Measurements from ENCODE around the gene PLEKHG3. TPM values are rescaled to one million over a fixed set of nuclear protein-coding genes. Genes with fewer than 3 reads are reported as not detected.

Gene PLEKHG3
- total and polyA plus RNA-seq, 7 experiments from 2014 or later: 0.17 to 43.6 (median 2.0) TPM

- Histone ChIP-seq H3K27me3 (ENCODE audit: control insufficient read depth in 2 of 2, insufficient read depth in 2 of 2, low read length in 2 of 2) (no peaks in the 10 kb centered on the region), H3K4me1 (ENCODE audit: control insufficient read depth in 2 of 2, insufficient read depth in 2 of 2, low read length in 2 of 2) (peaks cover 0 to 36% of the 10 kb centered on the region in 2 donors), H3K9me3 (ENCODE audit: control insufficient read depth in 2 of 3, low read length in 3 of 3) (no peaks in the 10 kb centered on the region), H3K36me3 (ENCODE audit: control insufficient read depth in 2 of 3, insufficient read depth in 3 of 3, low read length in 3 of 3) (no peaks in the 10 kb centered on the region), H3K27ac (ENCODE audit: low read depth, low read length) (no peak overlapping the region), H3K4me3 (ENCODE audit: low read length) (no peak overlapping the region)
- peaks cover 14 to 61% (median 15%) of the 10 kb centered on the region in 5 donors for H3K36me3 Mint-ChIP-seq
- intact Hi-C loops (cut with micrococcal nuclease): no loop called here
- DNase-seq (no peak), ATAC-seq (no peak)
- no peak overlapping the region for H3K27ac Mint-ChIP-seq
- H3K9me3 Mint-ChIP-seq: peaks cover 3 to 28% (median 22%) of the 10 kb centered on the region in 11 donors
- POLR2A ChIA-PET: no interaction called here
- CTCF ChIA-PET: no interaction called here
- H3K4me3 Mint-ChIP-seq: no peak overlapping the region
- peaks cover 0 to 27% (median 13%) of the 10 kb centered on the region in 5 donors for H3K27me3 Mint-ChIP-seq
- H3K4me1 Mint-ChIP-seq: peaks cover 0 to 63% (median 13%) of the 10 kb centered on the region in 7 donors
These were observed 11.0 kb downstream of the PLEKHG3 start for GRCh38 chr14:64715146-64715627.

- DNase-seq (no peak), ATAC-seq (no peak)
- Histone ChIP-seq H3K4me1 (ENCODE audit: control insufficient read depth in 2 of 2, insufficient read depth in 2 of 2, low read length in 2 of 2) (peaks cover 0 to 39% of the 10 kb centered on the region in 2 donors), H3K27ac (ENCODE audit: low read depth, low read length) (no peak overlapping the region), H3K9me3 (ENCODE audit: control insufficient read depth in 2 of 3, low read length in 3 of 3) (no peaks in the 10 kb centered on the region), H3K27me3 (ENCODE audit: control insufficient read depth in 2 of 2, insufficient read depth in 2 of 2, low read length in 2 of 2) (no peaks in the 10 kb centered on the region), H3K4me3 (ENCODE audit: low read length) (no peak overlapping the region), H3K36me3 (ENCODE audit: control insufficient read depth in 2 of 3, insufficient read depth in 3 of 3, low read length in 3 of 3) (no peaks in the 10 kb centered on the region)
- H3K9me3 Mint-ChIP-seq: peaks cover 3 to 28% (median 22%) of the 10 kb centered on the region in 11 donors
- H3K4me3 Mint-ChIP-seq: no peak overlapping the region
- H3K27me3 Mint-ChIP-seq: peaks cover 0 to 26% (median 13%) of the 10 kb centered on the region in 5 donors
- intact Hi-C loops (cut with micrococcal nuclease): no loop called here
- H3K4me1 Mint-ChIP-seq: peaks cover 0 to 66% (median 16%) of the 10 kb centered on the region in 7 donors
- H3K27ac Mint-ChIP-seq: no peak overlapping the region
- peaks cover 14 to 61% (median 15%) of the 10 kb centered on the region in 5 donors for H3K36me3 Mint-ChIP-seq
- CTCF ChIA-PET: no interaction called here
- POLR2A ChIA-PET: no interaction called here
These were observed 11.6 kb downstream of the PLEKHG3 start for GRCh38 chr14:64715628-64716412.

GRCh38 chr14:64717870-64718269 is 13.6 kb downstream of the PLEKHG3 start:
- H3K4me1 ChIP-seq (ENCODE audit: control insufficient read depth in 2 of 2, insufficient read depth in 2 of 2, low read length in 2 of 2): peaks cover 7 to 55% of the 10 kb centered on the region in 2 donors

GRCh38 chr14:64718762-64719161 is 14.5 kb downstream of the PLEKHG3 start:
- intact Hi-C loops (cut with micrococcal nuclease): no loop called here
- no peak overlapping the region for H3K4me3 Mint-ChIP-seq
- peak overlapping the region in 2 of 9 donors; percentile 9 to 58 for H3K27ac Mint-ChIP-seq
- peaks cover 0 to 5% (median 0%) of the 10 kb centered on the region in 5 donors for H3K27me3 Mint-ChIP-seq
- ATAC-seq (no peak), DNase-seq (no peak)
- H3K9me3 Mint-ChIP-seq: peaks cover 0 to 14% (median 9%) of the 10 kb centered on the region in 11 donors
- Histone ChIP-seq H3K27ac (ENCODE audit: low read depth, low read length) (no peak overlapping the region), H3K4me3 (ENCODE audit: low read length) (no peak overlapping the region), H3K9me3 (ENCODE audit: control insufficient read depth in 2 of 3, low read length in 3 of 3) (no peaks in the 10 kb centered on the region), H3K4me1 (ENCODE audit: control insufficient read depth in 2 of 2, insufficient read depth in 2 of 2, low read length in 2 of 2) (peaks cover 15 to 64% of the 10 kb centered on the region in 2 donors), H3K27me3 (ENCODE audit: control insufficient read depth in 2 of 2, insufficient read depth in 2 of 2, low read length in 2 of 2) (no peaks in the 10 kb centered on the region), H3K36me3 (ENCODE audit: control insufficient read depth in 2 of 3, insufficient read depth in 3 of 3, low read length in 3 of 3) (no peaks in the 10 kb centered on the region)
- peaks cover 5 to 48% (median 7%) of the 10 kb centered on the region in 5 donors for H3K36me3 Mint-ChIP-seq
- POLR2A ChIA-PET: interaction anchor here (0.5 kb wide), 2 partner anchors 196 to 759 kb away, joined by 3 to 7 read pairs; no protein-coding TSS in a partner anchor
- H3K4me1 Mint-ChIP-seq: peaks cover 22 to 86% (median 37%) of the 10 kb centered on the region in 7 donors
- CTCF ChIA-PET: no interaction called here

More at GRCh38 chr14:64717870-64718269, 13.6 kb downstream of the PLEKHG3 start:
- CTCF ChIA-PET: no interaction called here
- intact Hi-C loops (cut with micrococcal nuclease): no loop called here
- Histone ChIP-seq H3K4me3 (ENCODE audit: low read length) (no peak overlapping the region), H3K27ac (ENCODE audit: low read depth, low read length) (no peak overlapping the region), H3K9me3 (ENCODE audit: control insufficient read depth in 2 of 3, low read length in 3 of 3) (no peaks in the 10 kb centered on the region), H3K36me3 (ENCODE audit: control insufficient read depth in 2 of 3, insufficient read depth in 3 of 3, low read length in 3 of 3) (no peaks in the 10 kb centered on the region), H3K27me3 (ENCODE audit: control insufficient read depth in 2 of 2, insufficient read depth in 2 of 2, low read length in 2 of 2) (no peaks in the 10 kb centered on the region)
- Mint-ChIP-seq H3K4me3 (peak overlapping the region in 1 of 10 donors; percentile 33), H3K27ac (no peak overlapping the region), H3K27me3 (peaks cover 0 to 12% (median 8%) of the 10 kb centered on the region in 5 donors), H3K4me1 (peaks cover 13 to 78% (median 29%) of the 10 kb centered on the region in 7 donors), H3K36me3 (peaks cover 11 to 53% (median 14%) of the 10 kb centered on the region in 5 donors), H3K9me3 (peaks cover 0 to 23% (median 18%) of the 10 kb centered on the region in 11 donors)
- DNase-seq (no peak), ATAC-seq (no peak)
- POLR2A ChIA-PET: no interaction called here

- intact Hi-C loops (cut with micrococcal nuclease): no loop called here
- H3K36me3 ChIP-seq (ENCODE audit: control insufficient read depth in 2 of 3, insufficient read depth in 3 of 3, low read length in 3 of 3): no peaks in the 10 kb centered on the region
- H3K27me3 ChIP-seq (ENCODE audit: control insufficient read depth in 2 of 2, insufficient read depth in 2 of 2, low read length in 2 of 2): no peaks in the 10 kb centered on the region
- Mint-ChIP-seq H3K36me3 (peaks cover 0 to 49% (median 0%) of the 10 kb centered on the region in 5 donors), H3K9me3 (peaks cover 0 to 6% (median 1%) of the 10 kb centered on the region in 11 donors), H3K27ac (peak overlapping the region in 2 of 9 donors; percentile 48 to 56), H3K4me1 (peaks cover 30 to 88% (median 45%) of the 10 kb centered on the region in 7 donors), H3K4me3 (no peak overlapping the region), H3K27me3 (peaks cover 0 to 2% (median 0%) of the 10 kb centered on the region in 5 donors)
- H3K27ac ChIP-seq (ENCODE audit: low read depth, low read length): no peak overlapping the region
- CTCF ChIA-PET: no interaction called here
- ATAC-seq (no peak), DNase-seq (no peak)
- peaks cover 23 to 65% of the 10 kb centered on the region in 2 donors for H3K4me1 ChIP-seq (ENCODE audit: control insufficient read depth in 2 of 2, insufficient read depth in 2 of 2, low read length in 2 of 2)
- no peak overlapping the region for H3K4me3 ChIP-seq (ENCODE audit: low read length)
- POLR2A ChIA-PET: no interaction called here
- H3K9me3 ChIP-seq (ENCODE audit: control insufficient read depth in 2 of 3, low read length in 3 of 3): no peaks in the 10 kb centered on the region
These were observed 15.4 kb downstream of the PLEKHG3 start for GRCh38 chr14:64719601-64720000.

DNA sequence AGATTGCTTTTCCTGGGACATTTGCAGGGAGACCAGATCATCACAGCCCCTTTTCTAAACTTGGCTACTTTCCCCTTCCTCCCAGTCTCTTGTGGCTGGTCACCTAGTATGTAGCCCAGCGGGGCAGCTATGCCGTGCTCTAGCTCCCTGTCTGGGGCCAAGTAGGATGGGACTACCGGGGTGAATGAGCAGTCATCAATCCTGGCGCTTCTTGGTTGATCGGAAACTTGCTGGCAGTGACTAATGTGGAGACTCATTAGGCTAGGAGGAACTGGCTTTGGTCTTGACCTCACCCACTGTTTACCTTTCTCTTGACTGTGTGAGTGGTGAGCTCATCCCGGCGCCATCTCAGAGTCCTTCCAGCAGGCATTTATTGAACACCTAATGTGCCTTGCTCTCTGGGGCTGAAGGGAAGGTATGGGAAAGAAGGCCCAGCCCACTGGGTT is 15.9 kb downstream of the PLEKHG3 start:
- H3K27ac Mint-ChIP-seq: peak overlapping the region in 3 of 9 donors; percentile 48 to 62 (median 56)
- H3K36me3 Mint-ChIP-seq: peaks cover 0 to 46% (median 0%) of the 10 kb centered on the region in 5 donors
- no peak overlapping the region for H3K4me3 ChIP-seq (ENCODE audit: low read length)
- DNase-seq (no peak), ATAC-seq (peak; percentile 24)
- H3K9me3 ChIP-seq (ENCODE audit: control insufficient read depth in 2 of 3, low read length in 3 of 3): no peaks in the 10 kb centered on the region
- H3K4me3 Mint-ChIP-seq: peak overlapping the region in 1 of 10 donors; percentile 13
- peaks cover 29 to 65% of the 10 kb centered on the region in 2 donors for H3K4me1 ChIP-seq (ENCODE audit: control insufficient read depth in 2 of 2, insufficient read depth in 2 of 2, low read length in 2 of 2)
- ChIA-PET POLR2A (no interaction called here), CTCF (no interaction called here)
- no peaks in the 10 kb centered on the region for H3K36me3 ChIP-seq (ENCODE audit: control insufficient read depth in 2 of 3, insufficient read depth in 3 of 3, low read length in 3 of 3)
- peaks cover 0 to 5% (median 0%) of the 10 kb centered on the region in 11 donors for H3K9me3 Mint-ChIP-seq
- intact Hi-C loops (cut with micrococcal nuclease): loop anchor here in 1 of 2 donors (5.0 kb wide), 1 partner anchor 48 kb away; no protein-coding TSS in a partner anchor
- H3K27ac ChIP-seq (ENCODE audit: low read depth, low read length): no peak overlapping the region
- H3K4me1 Mint-ChIP-seq: peaks cover 35 to 88% (median 49%) of the 10 kb centered on the region in 7 donors
- H3K27me3 ChIP-seq (ENCODE audit: control insufficient read depth in 2 of 2, insufficient read depth in 2 of 2, low read length in 2 of 2): no peaks in the 10 kb centered on the region
- H3K27me3 Mint-ChIP-seq: peaks cover 0 to under 1% (median 0%) of the 10 kb centered on the region in 5 donors

Data from naive thymus-derived CD4-positive, alpha-beta T cell (primary cell).